Fibroblast of mammary gland (primary cell): ENCODE data around the gene DUSP15.

Experiments used
- DNase-seq: peaks from one replicate; pipeline ENCODE4 v3.0.0-alpha.2; 2010; ENCODE audit warnings: low read depth
- H3K4me3 ChIP-seq: 2 replicates; pipeline ENCODE4 v1.5.1; 2011; ENCODE audit warnings: low read depth, mild to moderate bottlenecking, low read length, moderate library complexity; ENCODE audit not compliant: control insufficient read depth
- TF ChIP-seq, protein P1 (sequence below): conservative IDR thresholded peaks from 2 replicates; pipeline ENCODE4 v1.5.1; 2011; ENCODE audit warnings: low read depth, low read length, inconsistent platforms; ENCODE audit not compliant: control insufficient read depth, insufficient read depth

DUSP15 gene

DNA sequence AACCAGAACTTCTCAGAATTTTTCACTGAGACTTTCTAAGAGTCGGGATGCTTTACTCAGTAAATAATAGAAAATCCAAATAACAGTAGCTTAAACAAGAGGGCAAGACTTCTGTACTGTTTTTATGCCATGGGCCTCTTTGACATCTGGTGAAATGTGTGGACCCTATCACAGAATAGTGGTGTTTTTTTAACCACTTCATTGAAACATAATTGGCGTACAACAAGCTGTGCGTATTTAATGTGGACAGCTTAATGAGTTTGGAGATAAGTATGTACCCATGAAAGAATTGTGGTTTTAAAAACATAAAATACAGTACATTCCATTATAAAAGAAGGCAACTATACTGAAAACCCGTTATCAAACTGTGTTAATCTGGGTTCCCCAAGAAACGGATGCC lies 43.8 kb upstream of the DUSP15 start:
- no peak for DNase-seq
- H3K4me3 ChIP-seq, result no peak overlapping the region
- TF ChIP-seq, protein P1, sequence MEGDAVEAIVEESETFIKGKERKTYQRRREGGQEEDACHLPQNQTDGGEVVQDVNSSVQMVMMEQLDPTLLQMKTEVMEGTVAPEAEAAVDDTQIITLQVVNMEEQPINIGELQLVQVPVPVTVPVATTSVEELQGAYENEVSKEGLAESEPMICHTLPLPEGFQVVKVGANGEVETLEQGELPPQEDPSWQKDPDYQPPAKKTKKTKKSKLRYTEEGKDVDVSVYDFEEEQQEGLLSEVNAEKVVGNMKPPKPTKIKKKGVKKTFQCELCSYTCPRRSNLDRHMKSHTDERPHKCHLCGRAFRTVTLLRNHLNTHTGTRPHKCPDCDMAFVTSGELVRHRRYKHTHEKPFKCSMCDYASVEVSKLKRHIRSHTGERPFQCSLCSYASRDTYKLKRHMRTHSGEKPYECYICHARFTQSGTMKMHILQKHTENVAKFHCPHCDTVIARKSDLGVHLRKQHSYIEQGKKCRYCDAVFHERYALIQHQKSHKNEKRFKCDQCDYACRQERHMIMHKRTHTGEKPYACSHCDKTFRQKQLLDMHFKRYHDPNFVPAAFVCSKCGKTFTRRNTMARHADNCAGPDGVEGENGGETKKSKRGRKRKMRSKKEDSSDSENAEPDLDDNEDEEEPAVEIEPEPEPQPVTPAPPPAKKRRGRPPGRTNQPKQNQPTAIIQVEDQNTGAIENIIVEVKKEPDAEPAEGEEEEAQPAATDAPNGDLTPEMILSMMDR, result no peak

GRCh38 chr20:31913431-31914157 lies 43.3 kb upstream of the DUSP15 start:
- TF ChIP-seq, protein P1, result no peak
- no peak for DNase-seq
- H3K4me3 ChIP-seq, result no peak overlapping the region

GRCh38 chr20:31910071-31910803 lies 39.9 kb upstream of the DUSP15 start:
- DNase-seq, result no peak
- TF ChIP-seq, protein P1, result no peak
- H3K4me3 ChIP-seq, result no peak overlapping the region

GRCh38 chr20:31909253-31910070 lies 39.1 kb upstream of the DUSP15 start:
- no peak overlapping the region for H3K4me3 ChIP-seq
- DNase-seq, result no peak
- TF ChIP-seq, protein P1, result no peak

DNA sequence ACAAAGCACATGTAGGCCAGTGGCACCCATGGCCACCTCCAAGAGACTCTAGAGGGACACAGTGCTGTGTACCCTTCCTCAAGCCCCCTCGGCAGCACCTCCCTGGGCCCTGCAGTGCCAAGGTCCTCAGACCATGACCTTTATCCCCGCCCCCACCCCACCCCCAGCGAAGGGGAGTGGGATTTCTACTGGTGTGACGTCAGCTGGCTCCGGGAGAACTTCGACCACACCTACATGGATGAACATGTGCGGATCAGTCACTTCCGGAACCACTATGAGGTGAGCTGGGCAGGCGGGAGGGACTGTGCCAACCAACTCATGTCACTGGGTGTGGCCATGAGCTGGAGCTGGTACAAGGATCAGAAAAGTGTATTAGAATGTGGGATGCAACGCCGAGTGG lies 38.1 kb upstream of the DUSP15 start:
- TF ChIP-seq, protein P1, result no peak
- H3K4me3 ChIP-seq, result no peak overlapping the region
- DNase-seq, result no peak

GRCh38 chr20:31908016-31908415 lies 37.7 kb upstream of the DUSP15 start:
- no peak overlapping the region for H3K4me3 ChIP-seq
- TF ChIP-seq, protein P1, result no peak
- DNase-seq, result no peak
